ENCODE results near the gene TRMT2A.

TRMT2A gene

DNA sequence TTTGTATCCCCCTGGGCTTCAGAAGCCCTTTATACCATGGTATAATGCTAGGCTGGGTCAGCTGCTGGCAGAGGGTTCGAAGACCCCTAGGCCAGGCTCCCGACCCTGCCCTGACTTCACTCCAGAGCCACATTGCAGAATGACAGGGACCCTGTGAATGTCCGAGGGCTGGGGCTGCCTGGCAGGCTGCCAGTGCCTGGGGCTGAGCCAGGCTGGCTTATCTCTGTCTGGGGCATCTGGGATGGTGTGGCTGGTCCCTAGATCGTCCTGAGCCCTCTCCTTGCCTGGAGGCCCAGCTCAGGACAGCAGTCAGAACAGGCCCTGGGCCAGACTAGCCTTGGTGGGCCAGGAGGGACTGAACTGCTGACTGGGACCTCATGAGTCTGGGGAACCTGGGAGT lies 18.2 kb upstream of the TRMT2A start:
- no peak for DNase-seq (ENCODE audit: low spot score)

DNA sequence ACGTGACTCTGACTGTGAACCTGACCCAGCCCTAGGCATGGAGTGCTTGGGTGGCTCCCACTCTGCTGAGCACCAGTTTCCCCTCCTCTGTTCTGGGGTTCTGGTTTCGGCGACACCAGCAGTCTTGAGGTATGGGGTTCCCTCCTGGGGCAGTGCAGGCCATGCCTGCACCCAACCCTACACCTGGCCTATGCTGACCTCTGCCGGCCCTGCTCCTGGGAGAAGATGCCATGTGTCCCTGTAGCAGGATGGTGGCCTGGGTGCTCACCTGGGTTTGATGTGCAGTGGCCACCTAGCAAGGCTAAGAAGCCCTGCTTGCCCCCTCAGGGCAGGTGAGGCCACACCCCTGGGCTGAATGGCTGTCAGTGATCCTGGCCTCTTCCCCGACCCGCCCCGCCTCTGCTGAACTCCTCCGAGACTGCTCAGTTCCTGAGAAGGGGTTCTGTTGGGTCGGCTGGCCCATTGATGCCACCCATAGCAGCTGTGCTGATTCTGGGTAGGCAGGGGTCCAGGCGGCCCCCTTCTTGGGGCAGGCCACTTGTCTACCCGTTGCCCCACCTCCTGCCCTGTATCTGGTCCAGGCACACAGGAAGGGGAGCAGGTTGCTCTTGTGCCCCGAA lies 17.0 kb upstream of the TRMT2A start:
- no peak for DNase-seq (ENCODE audit: low spot score)

DNA sequence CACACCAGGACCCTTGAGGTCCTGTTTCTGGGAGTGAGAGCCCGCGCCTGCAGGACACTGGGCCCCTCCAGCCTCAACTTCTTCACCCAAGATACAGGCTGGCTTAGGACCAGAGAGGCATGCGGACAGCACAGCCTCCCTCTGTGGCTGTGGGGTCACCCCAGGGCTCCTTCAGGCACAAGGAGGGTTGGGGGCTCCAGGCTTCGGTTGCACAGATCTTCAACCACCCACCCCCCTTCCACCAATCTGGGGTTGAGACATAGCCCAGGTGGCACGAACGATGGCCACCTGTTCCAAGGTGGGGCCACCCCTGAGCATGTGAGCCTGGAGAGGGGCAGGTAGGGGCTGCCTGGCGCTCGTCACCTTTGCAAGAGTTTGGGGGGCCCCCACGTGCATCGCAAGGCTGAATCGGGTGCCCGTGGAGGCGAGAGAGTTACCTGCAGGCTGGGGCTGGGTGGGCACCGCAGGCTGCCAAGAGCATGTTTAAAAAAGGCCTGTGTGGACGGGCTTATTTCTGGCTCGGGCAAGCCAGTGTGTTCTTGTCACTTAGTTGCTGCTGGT lies 15.7 kb upstream of the TRMT2A start:
- DNase-seq (ENCODE audit: low spot score) = no peak

DNA sequence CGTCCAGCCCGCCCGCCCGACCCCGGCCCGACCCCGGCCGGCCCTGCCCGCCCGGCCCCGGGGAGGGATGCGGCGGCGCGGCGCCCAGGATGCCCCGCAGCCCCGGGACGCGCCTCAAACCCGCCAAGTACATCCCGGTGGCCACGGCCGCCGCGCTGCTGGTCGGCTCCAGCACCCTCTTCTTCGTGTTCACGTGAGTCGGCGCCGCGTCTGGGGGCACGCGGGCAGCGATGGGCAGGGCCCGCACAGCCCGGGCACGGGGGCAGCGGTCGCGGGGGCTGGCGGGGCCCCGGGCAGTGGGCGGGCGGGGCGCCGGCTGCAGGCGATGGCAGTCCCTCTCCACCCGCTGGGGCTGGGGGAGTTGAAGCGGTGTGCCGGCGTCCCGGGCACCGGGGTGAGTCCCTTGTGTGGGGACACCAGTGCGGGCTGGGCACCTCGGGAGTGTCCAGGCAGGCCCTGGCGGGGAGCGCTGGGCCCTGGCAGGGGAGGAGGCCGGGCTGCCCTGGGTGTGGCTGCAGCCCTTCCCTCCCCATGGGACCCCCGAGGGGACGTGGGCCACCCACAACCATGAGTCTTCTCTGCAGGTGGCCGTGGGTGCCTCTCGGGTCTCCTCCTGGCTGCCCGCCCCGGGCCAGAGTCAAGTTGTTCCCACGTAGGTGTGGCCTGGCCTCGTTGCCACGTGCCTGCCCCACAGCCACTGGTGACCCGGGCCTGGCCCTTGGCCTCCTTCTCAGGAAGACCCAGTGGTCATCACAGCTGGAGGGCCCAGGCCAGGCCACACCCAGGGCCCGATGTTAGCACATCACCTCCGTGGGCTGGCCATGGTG lies 15.0 kb upstream of the TRMT2A start:
- no peak for DNase-seq (ENCODE audit: low spot score)

DNA sequence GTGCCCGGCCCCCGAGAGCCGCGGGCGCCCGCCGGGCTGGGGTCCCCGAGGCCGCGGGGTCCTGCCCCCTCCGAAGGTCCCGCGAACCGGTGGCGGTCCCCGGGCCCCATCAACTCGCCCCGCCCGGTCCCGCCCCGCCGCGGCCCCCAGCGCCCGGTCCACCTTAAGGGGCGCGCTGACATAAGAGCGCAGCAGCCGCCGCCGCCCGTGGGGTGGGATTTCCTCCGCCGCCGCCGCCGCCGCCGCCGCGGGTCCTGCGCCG lies 14.5 kb upstream of the TRMT2A start, which contains the start of gene ZDHHC8:
TSS of gene ZDHHC8 (plus strand) at position 208 of the 262 bp plus-strand sequence. CDS start 144 bp downstream, outside the sequence.
- DNase-seq (ENCODE audit: low spot score) = no peak

DNA sequence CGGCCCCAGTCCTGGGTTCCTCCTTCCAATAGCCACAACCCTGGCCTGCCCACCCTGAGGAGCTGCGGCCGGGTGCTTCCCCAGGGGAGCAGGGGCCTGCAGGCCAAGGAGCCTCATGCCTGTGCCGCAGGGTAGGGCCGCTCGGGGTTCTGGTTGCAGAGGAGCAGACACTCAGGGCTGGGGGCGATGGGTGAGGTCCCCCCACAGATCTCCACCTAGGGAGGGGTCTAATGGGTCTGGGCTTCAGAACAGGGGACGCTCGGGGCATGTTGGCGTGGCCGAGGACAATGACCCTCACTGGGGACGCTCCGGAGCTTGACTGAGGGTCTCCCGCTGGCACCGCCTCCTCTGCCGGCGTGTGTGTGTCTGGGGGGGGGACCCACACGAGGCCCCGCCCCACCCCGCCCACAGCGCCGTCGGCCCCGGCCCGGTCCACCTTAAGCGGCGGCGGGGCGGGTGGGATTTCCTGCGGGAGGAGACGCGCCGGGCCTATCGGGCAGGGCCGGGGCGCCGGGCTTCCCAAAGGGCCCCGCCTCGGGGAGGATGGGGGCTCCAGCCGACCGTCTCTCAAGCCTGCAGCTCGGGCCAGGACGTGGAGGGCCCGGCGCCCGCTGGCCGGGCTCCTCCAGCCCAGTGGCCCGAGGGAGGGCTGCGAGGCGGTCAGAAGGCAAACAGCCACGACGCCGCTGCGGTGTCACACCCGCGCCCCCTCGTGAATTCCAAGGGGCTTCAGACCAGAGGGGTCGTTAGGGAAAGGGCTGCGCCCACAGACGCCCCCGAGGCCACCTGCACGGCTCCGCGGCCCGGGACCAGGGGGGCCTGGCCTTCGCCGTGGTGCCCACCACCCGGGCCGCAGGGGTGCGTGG lies 13.9 kb upstream of the TRMT2A start:
- no peak for DNase-seq (ENCODE audit: low spot score)

DNA sequence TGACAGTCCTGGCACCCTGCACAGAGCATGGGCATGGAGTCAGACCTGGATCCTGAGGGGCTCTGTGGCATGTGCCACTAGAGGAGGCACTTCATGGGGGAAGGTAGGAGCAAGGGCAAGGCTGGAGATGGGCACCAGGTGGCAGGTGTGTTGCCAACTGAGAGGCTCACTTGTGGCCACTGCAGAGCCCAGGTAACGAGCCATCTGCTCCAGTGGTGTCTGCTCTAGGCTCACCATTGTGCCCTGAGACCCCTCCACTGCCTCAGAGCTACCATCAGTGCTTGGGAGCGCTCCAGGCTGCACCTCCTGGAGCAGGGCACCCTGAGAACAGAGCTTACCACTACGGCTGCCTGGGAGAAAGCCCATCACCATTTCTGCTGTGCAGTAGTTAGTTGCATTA lies 13.3 kb upstream of the TRMT2A start:
- DNase-seq (ENCODE audit: low spot score) = no peak

DNA sequence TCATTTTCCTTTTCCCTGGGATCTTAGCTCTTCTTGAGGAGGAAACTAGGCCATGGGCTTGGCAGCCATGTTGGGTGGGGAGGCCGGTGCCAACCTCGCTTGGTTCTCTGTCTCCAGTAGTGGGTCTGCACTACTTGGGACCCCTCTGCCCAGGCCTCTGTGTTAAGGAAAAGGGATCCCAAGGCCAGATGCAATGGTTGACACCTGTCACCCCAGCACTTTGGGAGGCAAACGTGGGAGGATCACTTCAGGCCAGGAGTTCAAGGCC lies 12.7 kb upstream of the TRMT2A start:
- no peak for DNase-seq (ENCODE audit: low spot score)

DNA sequence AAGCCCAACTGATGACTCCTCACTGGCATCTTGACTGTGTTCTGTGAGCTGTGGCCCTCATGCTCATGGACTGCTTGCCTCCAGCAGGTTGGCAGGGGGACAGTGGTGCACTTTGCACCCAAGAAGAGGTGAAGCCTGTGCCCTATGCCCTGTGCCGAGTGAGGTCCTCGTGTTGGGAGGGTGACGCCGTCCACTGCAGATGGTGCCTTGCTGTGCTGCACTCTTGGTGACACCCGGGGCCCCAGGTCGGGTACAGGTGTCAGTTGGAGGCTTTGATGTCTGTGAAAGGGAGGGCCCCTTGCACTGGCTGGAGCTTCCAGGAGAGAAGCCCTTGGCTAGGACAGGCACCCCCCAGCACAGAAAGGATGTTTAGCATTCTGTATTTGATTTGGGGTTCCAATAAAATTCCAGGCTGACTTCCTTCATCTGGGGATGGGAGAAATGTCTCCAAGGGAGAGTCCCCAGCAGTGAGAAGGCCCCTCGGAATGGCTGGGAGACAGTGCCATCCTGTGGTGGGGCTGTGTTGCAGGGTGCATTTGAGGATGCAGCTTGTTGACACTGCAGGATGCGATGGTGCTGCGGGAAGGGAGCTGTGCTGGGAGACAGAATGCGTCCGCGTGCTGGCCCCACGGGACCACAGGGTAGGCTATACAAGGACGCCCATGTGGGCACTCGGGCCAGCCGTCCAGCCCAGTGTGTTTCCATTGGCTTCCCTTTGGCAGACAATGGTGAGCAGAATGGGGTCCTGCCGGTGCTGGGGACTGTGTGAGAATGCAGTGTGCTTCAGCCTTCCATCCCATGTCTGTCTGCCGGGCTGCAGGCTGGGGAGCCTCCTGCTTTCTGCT lies 12.1 kb upstream of the TRMT2A start:
- DNase-seq (ENCODE audit: low spot score) = peak; percentile 67

DNA sequence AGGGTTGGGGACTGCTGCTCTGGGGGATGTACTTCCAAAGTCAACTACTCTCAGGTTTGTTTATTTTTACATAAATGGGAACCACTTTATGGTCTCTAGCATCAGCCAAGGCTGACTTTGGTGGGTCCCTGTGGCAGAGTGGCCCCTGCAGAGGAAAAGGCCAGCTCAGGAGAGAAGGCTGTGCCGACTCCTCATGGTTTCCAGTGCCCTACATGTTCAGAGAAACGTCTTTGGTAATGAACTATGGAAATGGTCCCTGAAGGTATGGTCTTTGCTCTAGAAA lies 11.5 kb upstream of the TRMT2A start:
- no peak for DNase-seq (ENCODE audit: low spot score)

DNA sequence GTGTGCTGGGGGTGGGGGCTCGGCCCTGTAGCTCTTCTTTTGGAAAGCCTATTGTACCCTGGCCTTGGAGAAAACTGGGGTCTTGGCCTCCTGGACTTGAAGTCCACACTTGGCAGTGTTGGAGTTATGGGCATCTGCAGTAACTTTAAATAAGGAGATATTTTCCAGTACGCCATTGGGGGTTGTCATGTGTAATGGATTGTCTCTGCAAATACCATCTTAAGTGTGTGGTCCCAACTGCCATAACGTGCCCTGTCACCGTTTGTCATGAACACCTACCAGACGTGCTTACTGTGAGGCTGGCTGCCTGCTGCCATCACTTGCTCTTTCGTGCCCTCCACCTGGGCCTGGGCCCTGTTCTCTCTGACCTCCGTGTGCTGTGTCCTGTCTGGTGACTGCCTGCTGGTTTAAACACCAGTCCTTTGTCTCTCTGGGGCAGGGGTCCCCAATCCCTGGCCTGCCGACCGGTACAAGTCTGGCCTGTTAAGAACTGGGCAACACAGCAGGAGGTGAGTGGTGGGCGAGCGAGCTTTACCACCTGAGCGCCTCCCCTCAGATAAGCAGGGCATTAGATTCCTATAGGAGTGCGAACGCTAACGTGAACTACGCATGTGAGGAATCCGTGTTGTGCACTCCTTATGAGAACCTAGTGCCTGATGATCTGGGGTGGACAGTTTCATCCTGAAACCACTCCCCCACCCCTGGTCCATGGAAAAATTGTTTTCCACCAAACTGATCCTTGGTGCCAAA lies 11.0 kb upstream of the TRMT2A start:
- no peak for DNase-seq (ENCODE audit: low spot score)

DNA sequence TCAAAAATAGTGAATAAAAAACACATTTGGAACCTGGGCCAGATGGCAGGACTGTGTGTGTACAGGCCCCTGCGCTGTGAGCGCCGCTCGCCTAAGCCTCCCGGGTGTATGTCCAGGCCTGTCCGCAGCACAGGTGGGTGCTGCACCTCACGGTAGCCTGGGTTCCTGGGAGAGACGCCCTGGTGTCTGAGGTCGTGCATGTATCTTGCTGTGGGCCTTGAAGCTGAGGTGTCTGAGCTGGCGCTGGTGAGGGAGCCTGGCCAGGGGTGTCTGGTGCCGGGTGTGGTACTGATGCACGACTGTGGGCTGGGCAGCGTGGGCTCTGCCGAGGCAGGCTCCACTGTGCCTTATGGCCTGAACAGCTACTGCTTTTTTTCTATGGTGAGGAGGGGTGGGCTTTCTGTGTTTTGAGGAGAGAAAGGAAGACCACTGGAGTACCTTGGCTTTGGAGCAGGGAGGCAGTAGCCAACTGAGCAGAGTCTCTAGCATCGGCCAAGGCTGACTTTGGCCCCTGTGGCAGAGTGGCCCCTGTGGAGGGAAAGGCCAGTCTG lies 10.4 kb upstream of the TRMT2A start:
- no peak for DNase-seq (ENCODE audit: low spot score)

DNA sequence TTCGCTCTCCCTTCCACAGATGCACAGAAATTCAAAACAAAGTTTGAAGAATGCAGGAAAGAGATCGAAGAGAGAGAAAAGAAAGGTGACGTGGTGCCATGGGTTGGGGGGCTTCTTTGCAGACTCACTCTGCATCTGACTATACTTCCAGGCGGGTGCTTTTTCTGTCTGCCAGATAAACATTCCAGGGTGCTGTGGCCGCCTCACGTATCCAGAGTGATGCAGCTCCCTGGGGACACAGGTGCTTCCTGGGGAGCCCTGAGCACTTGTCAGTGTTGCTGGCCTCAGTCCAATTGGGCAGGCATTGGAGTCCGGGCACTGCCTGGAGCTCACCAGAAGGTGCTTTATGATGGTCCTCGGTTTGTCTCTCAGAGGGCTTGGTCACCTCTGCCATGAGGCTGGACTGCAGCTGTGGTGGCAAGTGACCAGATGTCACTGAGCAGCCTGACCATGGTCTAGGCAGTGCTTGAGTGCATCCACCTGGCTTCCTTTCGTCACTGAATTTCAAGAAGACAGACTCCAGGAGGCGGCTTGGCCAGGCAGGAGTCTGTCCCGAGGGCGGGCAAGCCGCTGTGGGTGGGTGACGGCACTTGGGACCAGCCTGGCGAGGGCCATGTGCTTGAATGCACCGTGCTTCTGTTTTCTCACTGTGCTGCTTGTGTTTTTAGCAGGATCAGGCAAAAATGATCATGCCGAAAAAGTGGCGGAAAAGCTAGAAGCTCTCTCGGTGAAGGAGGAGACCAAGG lies 9.4 kb upstream of the TRMT2A start:
- DNase-seq (ENCODE audit: low spot score) = peak; percentile 43

DNA sequence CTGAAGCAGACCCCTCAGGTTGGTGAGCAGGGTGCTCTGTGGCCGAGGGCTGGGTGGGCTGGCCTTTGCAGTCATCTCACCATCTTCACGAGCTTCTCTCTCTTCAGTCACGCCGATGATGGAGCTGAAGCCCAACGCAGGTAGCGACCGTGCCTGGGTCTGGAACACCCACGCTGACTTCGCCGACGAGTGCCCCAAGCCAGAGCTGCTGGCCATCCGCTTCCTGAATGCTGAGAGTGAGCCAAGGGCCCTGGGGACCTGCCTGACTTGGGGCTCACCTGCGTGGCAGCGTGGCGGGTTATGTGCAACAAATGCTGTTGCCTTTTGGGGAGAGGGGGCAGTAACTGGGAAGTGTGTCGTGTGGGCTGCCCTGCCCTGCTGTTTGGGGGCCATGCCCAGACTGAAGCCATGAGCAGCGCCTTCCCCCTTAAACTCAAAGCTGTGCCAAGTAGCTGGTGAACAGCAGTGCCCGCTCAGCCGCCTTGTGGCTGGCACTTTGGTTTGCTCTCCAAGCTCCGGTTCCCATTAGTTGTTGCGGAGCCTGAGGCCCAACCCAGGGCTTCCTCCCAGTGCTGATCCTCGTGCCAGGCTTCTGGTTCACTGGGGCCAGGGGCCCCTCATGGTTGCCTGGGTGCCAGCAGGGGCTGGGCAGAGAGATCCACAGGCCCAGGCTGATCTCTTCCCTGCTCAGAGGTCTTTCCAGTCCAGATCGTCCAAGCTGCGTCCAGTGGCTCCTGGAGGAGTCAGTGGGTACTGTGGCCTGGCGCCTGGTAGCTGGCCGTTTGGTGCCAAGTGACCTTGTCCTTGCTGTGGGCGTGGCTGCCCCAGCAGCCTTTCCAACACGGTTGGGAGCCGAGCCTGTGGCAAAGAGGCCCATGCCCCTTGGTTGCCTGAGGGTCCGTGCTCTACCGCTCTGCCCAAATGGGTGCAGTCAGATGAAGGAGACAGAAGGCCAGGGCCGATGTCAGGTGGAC lies 8.5 kb upstream of the TRMT2A start:
- DNase-seq (ENCODE audit: low spot score) = no peak

DNA sequence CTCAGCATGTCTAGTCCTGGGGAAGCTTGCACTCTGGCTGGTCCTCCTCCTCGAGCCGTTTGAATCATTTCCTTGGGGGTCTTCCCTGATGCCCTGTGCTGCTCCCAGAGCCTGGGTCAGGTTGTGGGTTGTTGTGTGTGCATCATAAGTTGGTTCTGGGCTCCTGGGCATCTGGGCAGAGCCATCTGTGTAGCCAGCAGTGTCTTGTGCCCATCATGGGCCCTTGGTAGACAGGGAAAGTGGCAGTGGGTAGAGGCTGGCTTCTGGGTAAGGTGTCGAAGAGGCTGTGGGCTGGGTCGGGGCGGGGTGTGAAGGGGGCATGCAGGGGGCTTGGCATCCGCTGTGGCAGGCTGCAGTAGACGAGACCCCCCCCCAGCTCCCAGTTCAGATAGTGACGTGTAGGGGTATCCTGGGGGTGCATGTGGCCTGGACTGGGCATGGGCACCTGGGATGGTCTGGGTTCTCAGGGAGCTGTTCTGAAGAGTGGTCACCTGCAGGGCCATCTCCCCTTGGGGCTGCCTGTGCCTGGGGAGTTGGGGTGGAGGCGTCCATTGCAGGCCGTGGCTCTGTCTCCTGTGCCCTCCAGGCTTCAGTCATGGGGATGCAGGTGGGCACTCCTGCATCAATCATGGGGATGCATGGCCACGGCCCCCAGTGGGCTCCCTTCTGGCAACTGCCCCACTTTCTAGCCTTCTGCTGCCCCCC lies 7.2 kb upstream of the TRMT2A start:
- DNase-seq (ENCODE audit: low spot score) = no peak

DNA sequence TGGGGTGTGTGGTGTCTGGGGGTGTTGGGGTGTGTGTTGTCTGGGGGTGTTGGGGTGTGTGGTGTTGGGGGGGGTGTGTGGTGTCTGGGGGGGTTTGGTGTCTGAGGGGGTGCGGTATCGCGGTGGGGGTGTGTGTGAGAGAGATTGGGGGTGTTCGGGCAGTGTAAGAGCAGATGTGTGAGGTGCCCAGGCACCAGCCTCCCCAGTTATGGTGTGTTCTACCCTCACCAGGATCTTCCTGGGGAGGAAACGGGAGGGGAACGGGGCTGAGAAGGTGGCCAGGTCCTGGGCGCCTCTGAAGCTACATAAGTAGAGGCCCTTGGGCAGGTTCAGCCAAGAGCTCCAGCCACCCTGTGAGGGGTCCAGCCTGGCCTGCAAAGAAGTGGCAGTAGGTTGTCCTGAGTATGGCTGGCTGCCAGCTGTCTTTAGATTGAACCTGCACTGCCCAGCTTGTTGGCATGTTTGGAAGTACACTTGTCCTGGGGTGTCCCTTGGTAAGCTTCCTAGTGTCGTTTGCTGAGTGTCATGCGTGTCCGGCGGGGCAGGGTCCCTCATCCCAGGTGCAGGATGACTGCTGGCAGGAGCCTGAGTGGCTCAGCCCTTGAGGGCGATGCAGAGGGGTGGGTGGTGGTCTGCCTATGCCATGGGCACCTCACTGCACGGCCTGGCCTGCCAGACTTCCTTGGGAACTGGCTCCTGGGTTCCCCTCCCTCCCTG lies 6.5 kb upstream of the TRMT2A start:
- DNase-seq (ENCODE audit: low spot score) = no peak

DNA sequence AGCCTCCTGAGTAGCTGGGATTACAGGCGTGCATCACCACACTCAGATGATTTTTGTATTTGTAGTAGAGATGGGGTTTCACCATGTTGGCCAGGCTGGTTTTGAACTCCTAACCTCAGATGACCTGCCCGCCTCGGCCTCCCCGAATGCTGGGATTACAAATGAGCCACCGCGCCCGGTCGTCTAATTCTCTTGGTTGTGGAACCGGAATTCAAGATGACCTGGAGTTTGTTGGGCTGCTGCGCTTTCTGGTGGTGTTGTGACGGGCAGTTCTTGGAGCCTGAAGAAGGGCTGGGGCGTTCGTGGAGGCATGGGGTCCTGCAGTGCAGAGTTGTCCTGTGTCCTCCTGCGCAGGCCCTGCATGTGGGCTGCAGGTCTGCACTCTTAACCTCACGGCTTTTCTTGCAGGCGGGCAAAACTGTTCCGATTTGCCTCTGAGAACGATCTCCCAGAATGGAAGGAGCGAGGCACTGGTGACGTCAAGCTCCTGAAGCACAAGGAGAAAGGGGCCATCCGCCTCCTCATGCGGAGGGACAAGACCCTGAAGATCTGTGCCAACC lies 4.9 kb upstream of the TRMT2A start:
- no peak for DNase-seq (ENCODE audit: low spot score)

Measured in NAMALWA (cell line).